ENCODE results near the gene UGT1A3.

The UGT1A3 gene

GRCh38 chr2:233799716-233800115 lies 70.9 kb downstream of the UGT1A3 start:
- no peak overlapping the region for H3K27ac ChIP-seq (ENCODE audit: low read length)
- peaks cover 11% of the 10 kb centered on the region for H3K4me1 ChIP-seq (ENCODE audit: low read length)
- no peaks in the 10 kb centered on the region for H3F3A ChIP-seq (ENCODE audit: insufficient read depth, low read length)

DNA sequence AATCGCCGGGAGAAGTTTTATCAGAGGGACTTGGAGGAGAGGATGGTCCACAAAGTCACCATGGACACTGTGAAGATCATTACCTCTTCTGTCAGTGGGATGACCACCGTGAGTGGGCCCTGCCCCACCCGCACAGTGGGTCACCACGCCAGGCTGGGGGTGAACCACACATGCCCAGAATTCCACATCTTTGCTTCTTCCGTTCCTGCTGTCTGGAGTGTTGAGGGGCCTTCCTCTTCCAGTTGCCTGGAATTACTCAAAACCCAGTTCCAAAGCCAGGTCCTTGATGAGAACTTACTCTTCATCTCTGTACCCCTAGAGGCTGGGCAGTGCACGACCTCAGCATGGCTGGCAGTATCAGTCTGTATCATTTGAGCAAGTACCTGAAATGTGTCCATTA lies 71.4 kb downstream of the UGT1A3 start:
- TF ChIP-seq EZH2 (optimal IDR thresholded peaks at IDR 0.05; ENCODE audit: low read depth, low read length) (no peak), CTCF (IDR thresholded peaks at IDR 0.05; ENCODE audit: low read length) (no peak), EZH2phosphoT487 (IDR thresholded peaks at IDR 0.05; ENCODE audit: low read length) (no peak)
- no peak overlapping the region for H2AFZ ChIP-seq (ENCODE audit: low read length)

More at GRCh38 chr2:233799716-233800115, 70.9 kb downstream of the UGT1A3 start:
- Histone ChIP-seq H3K4me2 (ENCODE audit: low read depth, low read length) (no peak overlapping the region), H3K9me2 (replicated peaks; ENCODE audit: insufficient read depth, low read length) (no peaks in the 10 kb centered on the region), H3K9me3 (replicated peaks; ENCODE audit: insufficient read depth, low read length) (no peaks in the 10 kb centered on the region), H2AFZ (ENCODE audit: low read length) (no peak overlapping the region), H3K27me3 (replicated peaks; ENCODE audit: insufficient read depth, low read length) (no peaks in the 10 kb centered on the region), H3K79me2 (ENCODE audit: low read length) (no peaks in the 10 kb centered on the region), H3K9ac (ENCODE audit: low read length) (no peak overlapping the region), H4K20me1 (ENCODE audit: insufficient read depth, low read length) (no peaks in the 10 kb centered on the region), H3K36me3 (replicated peaks; ENCODE audit: insufficient read depth, low read length) (no peaks in the 10 kb centered on the region), H3K4me3 (ENCODE audit: low read length) (no peak overlapping the region)
- TF ChIP-seq CTCF (IDR thresholded peaks at IDR 0.05; ENCODE audit: low read length) (no peak), EZH2phosphoT487 (IDR thresholded peaks at IDR 0.05; ENCODE audit: low read length) (no peak), EZH2 (optimal IDR thresholded peaks at IDR 0.05; ENCODE audit: low read depth, low read length) (no peak)
- DNase-seq, result no peak

GRCh38 chr2:233801357-233802131 lies 72.7 kb downstream of the UGT1A3 start:
- H3K9me3 ChIP-seq (replicated peaks; ENCODE audit: insufficient read depth, low read length), result no peaks in the 10 kb centered on the region
- H3K27me3 ChIP-seq (replicated peaks; ENCODE audit: insufficient read depth, low read length), result no peaks in the 10 kb centered on the region
- H3K9me2 ChIP-seq (replicated peaks; ENCODE audit: insufficient read depth, low read length), result no peaks in the 10 kb centered on the region
- no peak overlapping the region for H3K27ac ChIP-seq (ENCODE audit: low read length)
- H3K4me1 ChIP-seq (ENCODE audit: low read length), result peaks cover 11% of the 10 kb centered on the region
- no peak overlapping the region for H3K9ac ChIP-seq (ENCODE audit: low read length)
- no peaks in the 10 kb centered on the region for H3K79me2 ChIP-seq (ENCODE audit: low read length)
- 0 out of 2 replicates have a peak overlapping the region, but pooled peaks have one; percentile 51 for H2AFZ ChIP-seq (ENCODE audit: low read length)
- DNase-seq, result peak; percentile 72
- TF ChIP-seq EZH2phosphoT487 (IDR thresholded peaks at IDR 0.05; ENCODE audit: low read length) (no peak), EZH2 (optimal IDR thresholded peaks at IDR 0.05; ENCODE audit: low read depth, low read length) (no peak), CTCF (IDR thresholded peaks at IDR 0.05; ENCODE audit: low read length) (peak; percentile 15; the same call in 1 of the 2 replicates)
- H4K20me1 ChIP-seq (ENCODE audit: insufficient read depth, low read length), result no peaks in the 10 kb centered on the region
- no peak overlapping the region for H3K4me3 ChIP-seq (ENCODE audit: low read length)
- H3K36me3 ChIP-seq (replicated peaks; ENCODE audit: insufficient read depth, low read length), result no peaks in the 10 kb centered on the region
- H3K4me2 ChIP-seq (ENCODE audit: low read depth, low read length), result no peak overlapping the region
- H3F3A ChIP-seq (ENCODE audit: insufficient read depth, low read length), result no peaks in the 10 kb centered on the region

More for the DNA sequence above, 71.4 kb downstream of the UGT1A3 start:
- no peaks in the 10 kb centered on the region for H3K36me3 ChIP-seq (replicated peaks; ENCODE audit: insufficient read depth, low read length)
- H3K4me3 ChIP-seq (ENCODE audit: low read length), result no peak overlapping the region
- no peaks in the 10 kb centered on the region for H3K79me2 ChIP-seq (ENCODE audit: low read length)
- no peak overlapping the region for H3K4me2 ChIP-seq (ENCODE audit: low read depth, low read length)
- H4K20me1 ChIP-seq (ENCODE audit: insufficient read depth, low read length), result no peaks in the 10 kb centered on the region
- no peaks in the 10 kb centered on the region for H3K9me2 ChIP-seq (replicated peaks; ENCODE audit: insufficient read depth, low read length)
- H3K9me3 ChIP-seq (replicated peaks; ENCODE audit: insufficient read depth, low read length), result no peaks in the 10 kb centered on the region
- no peak overlapping the region for H3K27ac ChIP-seq (ENCODE audit: low read length)
- peaks cover 11% of the 10 kb centered on the region for H3K4me1 ChIP-seq (ENCODE audit: low read length)
- no peaks in the 10 kb centered on the region for H3K27me3 ChIP-seq (replicated peaks; ENCODE audit: insufficient read depth, low read length)
- no peak overlapping the region for H3K9ac ChIP-seq (ENCODE audit: low read length)
- no peaks in the 10 kb centered on the region for H3F3A ChIP-seq (ENCODE audit: insufficient read depth, low read length)
- DNase-seq, result no peak

All from MM.1S (cell line).